Measurements from ENCODE around the gene SLC1A3.
A peak's percentile ranks its signal among the peaks of the same experiment; 100 is the strongest.

The SLC1A3 gene

GRCh38 chr5:36723912-36724311 is 117.5 kb downstream of the SLC1A3 start:
- no peak for DNase-seq

DNA sequence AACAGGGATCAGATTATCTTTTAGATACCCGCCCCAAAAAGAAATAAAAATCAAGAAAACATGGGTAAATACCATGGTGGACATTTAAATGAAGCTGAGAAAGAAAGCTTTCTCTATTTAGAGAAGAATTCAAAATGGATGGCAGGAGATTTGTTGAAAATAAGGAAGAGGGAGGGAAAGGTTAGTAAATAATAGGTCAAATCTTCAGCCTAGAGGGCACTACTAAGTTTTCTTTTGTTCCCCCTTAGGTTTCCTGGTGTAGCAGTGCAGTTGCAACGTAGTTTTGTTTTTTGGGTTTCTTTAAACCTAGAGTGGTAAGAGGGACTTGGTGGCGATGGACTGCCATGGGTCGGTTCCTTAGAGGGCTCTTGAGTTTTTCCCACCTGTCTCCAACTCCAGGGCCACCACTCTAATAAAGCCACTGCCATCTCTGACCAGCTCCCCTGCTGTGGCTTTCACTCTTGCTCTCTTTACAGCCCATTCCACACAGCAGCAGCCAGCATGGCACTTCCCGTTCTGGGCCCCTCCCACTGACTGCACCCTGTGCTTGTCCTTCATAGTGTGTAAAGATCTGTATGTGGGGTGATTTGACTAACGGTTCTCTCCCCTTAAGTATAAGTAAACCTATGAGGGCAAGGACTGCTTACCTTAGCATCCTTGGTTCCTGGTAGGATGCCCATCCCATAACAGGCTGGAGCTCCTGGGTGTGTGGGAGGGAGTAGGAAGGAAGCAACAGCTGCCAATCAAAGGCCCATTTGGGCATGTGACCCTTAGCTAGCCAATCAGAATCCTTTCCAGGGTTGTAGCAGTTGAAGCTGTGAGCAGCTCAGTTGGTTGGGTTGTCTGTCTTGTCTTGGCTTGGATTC is 118.3 kb downstream of the SLC1A3 start:
- peak; percentile 38 for DNase-seq

DNA sequence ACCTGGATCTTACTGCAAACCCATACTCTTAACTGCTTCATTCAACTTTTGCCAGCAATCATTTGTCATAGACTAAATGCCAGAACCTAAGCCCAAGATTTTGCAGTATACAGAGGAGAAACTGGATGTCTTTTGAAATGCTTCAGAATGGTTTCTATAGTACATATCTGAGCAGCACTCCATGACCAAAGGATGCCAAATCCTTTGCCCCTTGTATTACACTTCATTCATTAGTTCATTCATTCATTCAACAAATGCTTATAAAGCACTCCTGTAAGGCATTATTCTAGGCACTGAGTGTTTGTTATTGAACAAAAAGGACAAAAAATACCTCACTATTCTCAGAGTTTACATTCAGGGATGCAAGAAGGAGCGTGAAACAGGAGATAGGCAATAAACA is 119.9 kb downstream of the SLC1A3 start:
- DNase-seq = no peak

- DNase-seq = no peak
Observed at GRCh38 chr5:36726767-36727166, 120.4 kb downstream of the SLC1A3 start.

DNA sequence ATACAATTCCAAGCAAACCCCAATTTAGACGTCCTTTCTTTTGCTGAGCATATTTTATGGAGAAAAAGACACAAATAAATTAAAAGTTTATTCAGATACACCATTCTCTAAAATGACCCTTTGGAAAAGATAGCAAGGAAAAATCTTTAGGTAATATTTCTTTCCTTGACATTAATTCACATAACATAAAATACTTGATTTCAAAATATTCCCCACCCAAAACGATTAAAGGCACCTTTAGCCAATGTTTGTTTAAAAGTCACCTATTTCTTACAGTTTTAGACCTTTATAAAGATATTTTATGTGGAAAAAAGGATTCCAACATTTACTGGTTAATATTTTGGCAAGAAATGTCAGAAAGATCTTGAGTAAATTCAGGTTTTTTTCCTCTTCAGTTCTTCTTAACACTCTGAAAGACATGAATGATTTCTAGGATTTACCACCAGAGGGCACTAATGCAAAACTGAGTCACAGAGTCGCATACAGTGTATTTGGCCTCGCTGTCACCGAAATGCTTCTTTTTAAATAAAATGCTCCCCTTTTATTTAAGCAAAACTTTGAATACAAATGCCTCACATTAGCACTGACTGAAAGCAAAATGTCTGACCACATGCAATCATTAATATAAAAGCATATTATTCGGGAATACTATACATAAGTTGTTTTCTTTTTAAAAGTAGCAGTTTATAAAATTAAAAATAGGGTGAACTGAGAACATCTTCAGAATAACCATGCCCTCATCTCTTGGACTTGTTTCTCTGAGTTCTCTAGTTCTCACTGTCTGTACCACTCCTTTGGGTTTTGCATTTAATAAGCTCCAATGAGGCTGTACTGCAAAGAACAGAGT is 122.5 kb downstream of the SLC1A3 start:
- DNase-seq = no peak

DNA sequence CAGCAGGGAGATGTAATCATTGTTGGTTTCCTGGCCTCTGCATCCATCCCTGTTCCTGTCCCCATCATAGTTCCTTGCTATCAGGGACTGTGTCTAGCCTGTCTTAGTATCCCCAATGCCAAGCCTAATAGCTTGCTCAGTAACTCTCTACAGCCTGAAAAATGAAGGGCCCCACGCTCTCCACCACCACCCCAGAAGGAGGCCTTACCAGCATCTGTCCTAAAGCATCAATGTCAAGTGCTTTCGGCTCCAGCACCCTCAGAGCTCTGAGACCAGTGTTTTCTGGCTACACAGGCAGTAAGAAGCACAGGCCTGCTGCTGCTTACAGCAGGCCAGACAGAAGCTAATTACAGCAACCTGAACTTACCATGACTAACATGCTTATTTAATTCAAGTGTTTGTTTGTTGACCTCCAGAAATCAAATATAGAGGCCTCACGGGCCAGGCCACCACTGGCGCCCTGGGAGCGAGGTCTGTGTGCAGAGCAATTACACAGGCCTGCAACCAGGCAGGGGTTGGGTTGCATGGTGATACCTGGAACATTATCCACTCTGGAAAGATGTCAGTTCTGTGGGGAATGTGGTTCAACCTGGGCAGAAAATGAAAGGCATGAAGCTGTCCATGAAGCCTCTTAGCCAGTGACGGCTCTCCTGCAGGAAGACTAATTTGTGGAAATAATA is 124.3 kb downstream of the SLC1A3 start:
- no peak for DNase-seq

DNA sequence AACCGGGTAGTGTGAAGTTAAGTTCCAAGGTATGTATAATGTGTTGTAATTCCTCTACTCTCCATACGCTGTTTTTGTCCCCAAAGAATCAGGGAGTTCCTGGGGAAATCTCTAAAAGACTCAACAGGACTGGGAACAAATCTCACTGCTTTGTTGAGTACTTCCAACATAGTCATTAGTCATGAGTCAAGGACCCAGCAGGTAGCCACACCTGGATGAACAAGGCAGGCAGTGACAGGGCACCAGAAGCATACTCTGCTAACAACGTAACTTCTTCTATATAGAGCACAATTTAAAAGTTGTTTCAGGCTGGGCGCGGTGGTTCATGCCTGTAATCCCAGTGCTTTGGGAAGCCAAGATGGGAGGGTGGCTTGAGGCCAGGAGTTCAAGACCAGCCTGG is 126.8 kb downstream of the SLC1A3 start:
- DNase-seq = no peak

DNA sequence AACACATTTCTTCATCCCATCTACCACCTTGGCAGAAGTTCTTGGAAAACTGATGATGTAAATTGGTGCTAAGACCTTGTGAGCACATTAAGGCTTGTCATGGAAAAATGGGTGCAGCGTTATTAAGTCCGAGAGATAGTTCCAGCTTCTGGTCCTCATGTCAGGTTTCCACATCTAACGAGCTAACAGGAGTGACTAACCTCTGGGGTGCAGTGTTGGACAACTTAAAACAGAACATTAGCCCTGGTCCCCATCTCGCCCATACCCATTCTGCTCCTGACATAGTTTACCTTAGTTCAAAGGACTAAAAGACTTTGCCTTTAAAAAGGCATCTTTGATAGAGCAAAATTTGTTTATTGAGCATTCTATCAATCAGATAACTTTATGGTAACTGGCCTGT is 128.0 kb downstream of the SLC1A3 start:
- no peak for DNase-seq

DNA sequence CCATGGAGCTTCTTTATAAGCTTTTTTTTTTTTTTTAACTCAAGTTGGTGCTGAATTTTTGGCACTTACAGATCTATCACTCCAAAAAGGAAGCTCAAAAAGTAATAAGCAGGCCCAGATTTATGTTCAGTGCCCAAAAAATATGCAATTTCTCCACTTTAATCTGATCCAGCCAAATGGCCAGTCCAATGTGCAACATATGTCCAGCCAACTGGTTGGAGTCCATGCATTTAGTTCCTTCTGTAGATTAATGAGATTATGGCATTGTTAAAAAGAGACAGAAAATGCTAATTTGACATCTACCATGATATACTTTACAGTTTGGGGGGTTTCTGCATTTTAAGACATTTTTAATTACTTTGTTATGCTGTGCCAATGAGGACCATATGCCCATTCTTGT is 129.5 kb downstream of the SLC1A3 start:
- no peak for DNase-seq

Measured in activated CD4-positive, CD25-positive, alpha-beta regulatory T cell treated with anti-CD3 and anti-CD28 coated beads, Interleukin-2, amount 50 U/mL, for 72 hours (primary cell).